Measurements from ENCODE around the gene MLXIPL. TPM values are rescaled to one million over a fixed set of nuclear protein-coding genes. Genes with fewer than 3 reads are reported as not detected.
"Not testable (repeated sequence)": the region's sequence is repeated elsewhere in the genome, so short reads cannot be mapped to it uniquely, and the experiment has no call there.

Gene MLXIPL
- total and polyA plus RNA-seq, 11 donors: 0.42 to 10.1 (median 2.0) TPM

DNA sequence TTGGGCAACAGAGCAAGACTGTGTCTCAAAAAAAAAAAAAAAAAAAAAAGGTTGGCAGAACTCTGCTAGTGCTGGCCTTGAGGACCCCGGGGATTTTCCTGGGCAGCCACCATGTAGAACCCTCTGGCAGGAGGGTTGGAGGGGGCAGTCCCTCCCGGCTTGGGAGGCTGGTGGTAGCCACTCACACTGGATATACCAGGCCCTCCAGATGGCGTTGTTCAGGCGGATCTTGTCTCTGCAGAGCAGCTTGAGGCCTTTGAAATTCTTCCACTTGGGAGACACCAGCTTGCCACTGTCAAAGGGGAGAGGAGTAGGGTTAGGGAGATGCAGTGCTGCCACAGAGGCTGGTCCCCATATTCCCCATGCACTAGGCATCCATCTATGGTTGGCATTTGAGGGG lies 8.4 kb downstream of the MLXIPL start:
- Histone ChIP-seq H3K9me3 (no peaks in the 10 kb centered on the region), H3K4me1 (no peaks in the 10 kb centered on the region), H3K27me3 (peaks cover 0 to 39% (median 3%) of the 10 kb centered on the region in 9 donors), H3K27ac (no peak overlapping the region), H3K36me3 (no peaks in the 10 kb centered on the region), H3K4me3 (no peak overlapping the region)
- DNase-seq (no peak), ATAC-seq (no peak)
- intact Hi-C loops (cut with DNase I): no loop called here
- 55 to 70% (median 59%) methylated on average over 4 of the region's 4 CpGs for WGBS, 4 donors
- TF ChIP-seq, protein P1, sequence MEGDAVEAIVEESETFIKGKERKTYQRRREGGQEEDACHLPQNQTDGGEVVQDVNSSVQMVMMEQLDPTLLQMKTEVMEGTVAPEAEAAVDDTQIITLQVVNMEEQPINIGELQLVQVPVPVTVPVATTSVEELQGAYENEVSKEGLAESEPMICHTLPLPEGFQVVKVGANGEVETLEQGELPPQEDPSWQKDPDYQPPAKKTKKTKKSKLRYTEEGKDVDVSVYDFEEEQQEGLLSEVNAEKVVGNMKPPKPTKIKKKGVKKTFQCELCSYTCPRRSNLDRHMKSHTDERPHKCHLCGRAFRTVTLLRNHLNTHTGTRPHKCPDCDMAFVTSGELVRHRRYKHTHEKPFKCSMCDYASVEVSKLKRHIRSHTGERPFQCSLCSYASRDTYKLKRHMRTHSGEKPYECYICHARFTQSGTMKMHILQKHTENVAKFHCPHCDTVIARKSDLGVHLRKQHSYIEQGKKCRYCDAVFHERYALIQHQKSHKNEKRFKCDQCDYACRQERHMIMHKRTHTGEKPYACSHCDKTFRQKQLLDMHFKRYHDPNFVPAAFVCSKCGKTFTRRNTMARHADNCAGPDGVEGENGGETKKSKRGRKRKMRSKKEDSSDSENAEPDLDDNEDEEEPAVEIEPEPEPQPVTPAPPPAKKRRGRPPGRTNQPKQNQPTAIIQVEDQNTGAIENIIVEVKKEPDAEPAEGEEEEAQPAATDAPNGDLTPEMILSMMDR (IDR thresholded peaks at IDR 0.05): no peak
- TF ChIP-seq POLR2A (IDR thresholded peaks at IDR 0.05): no peak

DNA sequence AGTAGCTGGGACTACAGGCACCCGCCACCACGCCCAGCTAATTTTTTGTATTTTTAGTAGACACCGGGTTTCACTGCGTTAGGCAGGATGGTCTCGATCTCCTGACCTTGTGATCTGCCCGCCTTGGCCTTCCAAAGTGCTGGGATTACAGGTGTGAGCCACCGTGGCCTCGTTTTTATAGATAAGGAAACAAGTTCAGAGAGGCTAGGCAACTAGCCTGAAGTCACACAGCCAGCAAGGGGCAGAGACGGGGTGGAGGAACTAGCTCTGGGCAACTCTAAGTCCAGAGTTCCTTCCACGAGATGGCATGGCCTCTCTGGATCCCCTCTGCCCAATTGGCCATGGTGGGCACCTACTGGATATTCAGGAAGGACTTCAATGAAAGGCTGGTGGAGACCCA lies 9.4 kb downstream of the MLXIPL start:
- H3K27me3 ChIP-seq: peaks cover 0 to 35% (median 3%) of the 10 kb centered on the region in 9 donors
- H3K4me3 ChIP-seq; H3K4me1 ChIP-seq; ATAC-seq; H3K27ac ChIP-seq; H3K9me3 ChIP-seq; H3K36me3 ChIP-seq; intact Hi-C loops (cut with DNase I); DNase-seq: not testable (repeated sequence)
- WGBS, 4 donors: 79 to 84% (median 83%) methylated on average over 8 to 10 of the region's 10 CpGs

DNA sequence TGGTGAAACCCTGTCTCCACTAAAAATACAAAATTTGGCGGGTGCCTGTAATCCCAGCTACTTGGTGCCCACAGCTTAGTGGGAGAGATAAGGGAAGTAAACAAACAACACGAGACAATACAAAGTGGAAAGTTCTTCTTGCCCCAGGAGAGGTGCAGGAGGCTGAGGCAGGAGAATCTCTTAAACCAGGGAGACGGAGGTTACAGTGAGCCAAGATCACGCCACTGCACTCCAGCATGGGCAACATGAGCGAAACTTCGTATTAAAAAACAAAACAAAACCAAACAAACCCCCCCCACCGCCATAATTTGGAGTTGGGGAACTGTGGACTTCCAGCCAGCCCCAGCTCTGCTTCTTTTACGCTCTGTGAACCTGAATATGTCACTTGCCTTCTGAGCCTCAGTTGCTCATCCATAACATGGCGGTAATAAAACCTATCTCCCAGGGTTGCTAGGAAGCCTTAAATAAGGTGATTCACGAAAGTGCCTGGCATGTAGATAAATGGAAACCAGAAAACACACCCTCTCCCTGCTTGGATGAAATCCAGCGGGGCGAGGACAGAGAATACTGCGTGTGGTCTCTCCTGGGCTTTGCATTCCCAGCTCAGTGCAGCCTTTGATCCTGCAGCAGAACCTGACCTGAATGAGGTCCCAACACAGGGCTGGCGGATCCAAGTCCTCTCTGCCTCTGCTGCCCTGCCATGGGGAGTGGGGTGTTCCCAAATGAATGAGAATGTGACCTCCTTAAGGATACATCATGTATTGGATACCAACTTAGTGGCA lies 10.2 kb downstream of the MLXIPL start:
- TF ChIP-seq POLR2A (IDR thresholded peaks at IDR 0.05): no peak
- TF ChIP-seq, protein P1 (IDR thresholded peaks at IDR 0.05): no peak
- peaks cover 0 to 35% (median 3%) of the 10 kb centered on the region in 9 donors for H3K27me3 ChIP-seq
- intact Hi-C loops (cut with DNase I): no loop called here
- no peak for ATAC-seq
- no peak overlapping the region for H3K27ac ChIP-seq
- no peaks in the 10 kb centered on the region for H3K36me3 ChIP-seq
- H3K9me3 ChIP-seq: no peaks in the 10 kb centered on the region
- DNase-seq: no peak
- WGBS, 4 donors: 53 to 66% (median 60%) methylated on average over 14 of the region's 14 CpGs
- H3K4me1 ChIP-seq: no peaks in the 10 kb centered on the region
- H3K4me3 ChIP-seq: no peak overlapping the region

DNA sequence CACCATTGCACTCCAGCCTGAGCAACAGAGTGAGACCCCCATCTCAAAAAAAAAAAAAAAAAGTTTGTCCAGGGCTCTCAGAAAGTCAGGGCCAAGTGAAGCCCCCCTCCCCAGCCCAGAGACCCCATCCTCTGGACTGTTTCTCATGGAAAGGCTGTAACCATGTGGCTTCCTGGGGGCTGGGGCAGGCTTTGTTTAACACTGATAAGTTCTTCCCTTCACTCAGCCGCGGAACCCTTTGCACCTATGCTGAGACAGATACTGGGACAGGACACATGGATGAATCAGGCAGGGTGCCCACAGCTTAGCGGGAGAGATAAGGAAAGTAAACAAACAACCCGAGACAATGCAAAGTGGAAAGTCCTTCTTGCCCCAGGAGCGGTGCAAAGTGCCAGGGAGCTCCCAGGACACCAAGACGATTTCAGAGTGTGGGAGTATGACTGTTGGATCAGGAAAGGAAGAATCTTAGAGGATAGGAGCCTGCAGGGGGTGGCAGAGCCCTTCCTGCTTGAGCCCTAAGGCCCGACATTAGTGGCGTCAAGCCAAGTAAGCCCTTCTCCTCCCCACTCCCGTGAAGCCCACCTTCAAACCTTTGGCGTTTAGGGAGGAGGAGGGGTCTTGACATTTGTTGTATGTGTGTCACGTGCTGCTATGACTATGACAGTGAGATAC lies 11.6 kb downstream of the MLXIPL start:
- Histone ChIP-seq H3K4me3 (no peak overlapping the region), H3K27ac (no peak overlapping the region), H3K36me3 (no peaks in the 10 kb centered on the region), H3K9me3 (no peaks in the 10 kb centered on the region), H3K27me3 (peaks cover 0 to 42% (median 3%) of the 10 kb centered on the region in 9 donors), H3K4me1 (no peaks in the 10 kb centered on the region)
- ATAC-seq: peak in 2 of 4 donors; percentile 28 to 31
- DNase-seq: no peak
- intact Hi-C loops (cut with DNase I): no loop called here
- TF ChIP-seq, protein P1 (IDR thresholded peaks at IDR 0.05): no peak
- no peak for TF ChIP-seq POLR2A (IDR thresholded peaks at IDR 0.05)
- WGBS, 4 donors: 5 to 21% (median 10%) methylated on average over 11 of the region's 11 CpGs
